Tibial nerve (tissue), 4 donors: Measurements from ENCODE around the gene PPP1R14C. TPM values are rescaled to one million over a fixed set of nuclear protein-coding genes. Genes with fewer than 3 reads are reported as not detected.
"Not testable (repeated sequence)": the region's sequence is repeated elsewhere in the genome, so short reads cannot be mapped to it uniquely, and the experiment has no call there.

Experiments
- DNase-seq, 2 donors: peaks; one replicate each; pipeline ENCODE4 v3.0.0-alpha.2; 2019; ENCODE audit warnings: low spot score in 2 of 2
- H3K27ac ChIP-seq, 4 donors: fragments of 200-600 bp; sonication (generic) in 3 of 4; one replicate each; pipeline ENCODE4 v1.5.1; 2017 to 2019; ENCODE audit warnings: mild to moderate bottlenecking in 1 of 4
- H3K27me3 ChIP-seq, 2 donors: fragments of 200-600 bp; sonication (generic) in 1 of 2; one replicate each; pipeline versions ENCODE4 v1.5.1 to v1.6.0; 2017 to 2019
- H3K36me3 ChIP-seq, 3 donors: fragments of 200-600 bp; sonication (generic); one replicate each; pipeline ENCODE4 v1.5.1; 2018 to 2019
- H3K4me1 ChIP-seq, 4 donors: fragments of 200-600 bp; sonication (generic) in 3 of 4; one replicate each; pipeline ENCODE4 v1.5.1; 2017 to 2019
- H3K4me3 ChIP-seq, 4 donors: fragments of 200-600 bp; sonication (generic) in 3 of 4; one replicate each; pipeline ENCODE4 v1.5.1; 2017 to 2019; ENCODE audit warnings: mild to moderate bottlenecking in 1 of 4, moderate library complexity in 1 of 4
- H3K9me3 ChIP-seq, 4 donors: fragments of 200-600 bp; sonication (generic) in 3 of 4; one replicate each; pipeline ENCODE4 v1.5.1; 2017 to 2019
- CTCF ChIP-seq, 5 experiments: fragments of 200-600 bp in 3 of 5; fragments of 450-650 bp in 2 of 5; sonication (generic) in 3 of 5; IDR thresholded peaks; one replicate each; pipeline ENCODE4 v1.5.1; 2016 to 2019; ENCODE audit warnings: antibody characterized with exemption in 5 of 5, mild to moderate bottlenecking in 3 of 5, moderate library complexity in 2 of 5
- EP300 ChIP-seq, 2 donors: sonication (generic); formaldehyde crosslinking; IDR thresholded peaks; one replicate each; pipeline ENCODE4 v1.6.1; 2017; ENCODE audit warnings: antibody characterized with exemption in 2 of 2, mild to moderate bottlenecking in 1 of 2
- POLR2A ChIP-seq, 2 donors: fragments of 450-650 bp; IDR thresholded peaks; one replicate each; pipeline ENCODE4 v1.6.1; 2017; ENCODE audit warnings: antibody characterized with exemption in 2 of 2, mild to moderate bottlenecking in 2 of 2, moderate library complexity in 2 of 2
- WGBS, 2 donors: methylation state at CpG; one replicate each; pipeline ENCODE4 v1.1.5; 2018; 5-methylcytosine and 5-hydroxymethylcytosine counted together
- total RNA-seq, 4 donors: library from RNA; depleted of rRNA; stranded (reverse); fragments of >200 nt; gene quantifications; one replicate each; pipeline ENCODE4 v1.1.0, GENCODE V29; 2016

Gene PPP1R14C
- total RNA-seq, 4 donors from 2014 or later = 0.42 TPM; not detected in 3

- Histone ChIP-seq H3K4me1 (peaks cover 0 to 8% (median 0%) of the 10 kb centered on the region in 4 donors), H3K27ac (no peak overlapping the region), H3K4me3 (no peak overlapping the region), H3K27me3 (no peaks in the 10 kb centered on the region), H3K36me3 (no peaks in the 10 kb centered on the region), H3K9me3 (no peaks in the 10 kb centered on the region)
- 9 to 21% methylated on average over 5 of the region's 5 CpGs for WGBS, 2 donors
- no peak for TF ChIP-seq POLR2A (IDR thresholded peaks at IDR 0.05)
- no peak for TF ChIP-seq EP300 (IDR thresholded peaks at IDR 0.05)
- no peak for TF ChIP-seq CTCF (IDR thresholded peaks at IDR 0.05)
- no peak for DNase-seq
Measured at GRCh38 chr6:150238336-150238741, 95.5 kb downstream of the PPP1R14C start.

GRCh38 chr6:150238846-150239407 lies 96.1 kb downstream of the PPP1R14C start:
- TF ChIP-seq EP300 (IDR thresholded peaks at IDR 0.05) (no peak), CTCF (IDR thresholded peaks at IDR 0.05) (no peak)
- no peak for DNase-seq
- Histone ChIP-seq H3K4me1 (peaks cover 0 to 8% (median 0%) of the 10 kb centered on the region in 4 donors), H3K27me3 (no peaks in the 10 kb centered on the region), H3K9me3 (no peaks in the 10 kb centered on the region), H3K36me3 (no peaks in the 10 kb centered on the region), H3K27ac (no peak overlapping the region), H3K4me3 (no peak overlapping the region)
- 79 to 87% methylated on average over 6 of the region's 6 CpGs for WGBS, 2 donors

GRCh38 chr6:150241756-150242155 lies 98.9 kb downstream of the PPP1R14C start:
- 83 to 90% methylated on average over 5 of the region's 5 CpGs for WGBS, 2 donors
- H3K27me3 ChIP-seq = not testable (repeated sequence)

GRCh38 chr6:150243620-150244314 lies 100.9 kb downstream of the PPP1R14C start:
- Histone ChIP-seq H3K27me3 (no peaks in the 10 kb centered on the region), H3K36me3 (no peaks in the 10 kb centered on the region), H3K9me3 (peaks cover 0 to 12% (median 0%) of the 10 kb centered on the region in 4 donors), H3K4me1 (no peaks in the 10 kb centered on the region), H3K4me3 (no peak overlapping the region), H3K27ac (no peak overlapping the region)
- no peak for DNase-seq
- TF ChIP-seq EP300 (IDR thresholded peaks at IDR 0.05) (no peak), POLR2A (IDR thresholded peaks at IDR 0.05) (no peak), CTCF (IDR thresholded peaks at IDR 0.05) (no peak)
- 64 to 65% methylated on average over 2 of the region's 2 CpGs for WGBS, 2 donors

More at GRCh38 chr6:150241756-150242155, 98.9 kb downstream of the PPP1R14C start:
- not testable (repeated sequence) for H3K9me3 ChIP-seq, H3K27ac ChIP-seq, DNase-seq, H3K4me3 ChIP-seq, H3K4me1 ChIP-seq, H3K36me3 ChIP-seq

- WGBS, 2 donors = 83 to 86% methylated on average over 6 of the region's 6 CpGs
- no peaks in the 10 kb centered on the region for H3K27me3 ChIP-seq
- TF ChIP-seq POLR2A (IDR thresholded peaks at IDR 0.05) = no peak
- TF ChIP-seq EP300 (IDR thresholded peaks at IDR 0.05) = no peak
- TF ChIP-seq CTCF (IDR thresholded peaks at IDR 0.05) = no peak
- H3K36me3 ChIP-seq = no peaks in the 10 kb centered on the region
- no peak overlapping the region for H3K27ac ChIP-seq
- no peaks in the 10 kb centered on the region for H3K4me1 ChIP-seq
- H3K9me3 ChIP-seq = peaks cover 0 to 12% (median 0%) of the 10 kb centered on the region in 4 donors
- DNase-seq = no peak
- H3K4me3 ChIP-seq = no peak overlapping the region
Measured at GRCh38 chr6:150245148-150245935, 102.5 kb downstream of the PPP1R14C start.
